ENCODE data around the gene POGZ. TPM values are rescaled to one million over a fixed set of nuclear protein-coding genes. Genes with fewer than 3 reads are reported as not detected.

POGZ gene
- polyA plus RNA-seq, 2 of the 4 experiments (the other 2 are of a cell fraction) = 20.8 to 44.1 TPM

- CTCF ChIA-PET = no interaction called here
- Histone ChIP-seq H3K9me3 (peaks cover 10% of the 10 kb centered on the region), H3K4me3 (no peak overlapping the region), H3K4me1 (no peaks in the 10 kb centered on the region), H3K27ac (no peak overlapping the region), H3K4me2 (no peak overlapping the region)
- WGBS (ENCODE audit: missing lambda C conversion rate) = 73% methylated on average over 1 of the region's 1 CpG
- POLR2A ChIA-PET = no interaction called here
- TF ChIP-seq, protein P1, sequence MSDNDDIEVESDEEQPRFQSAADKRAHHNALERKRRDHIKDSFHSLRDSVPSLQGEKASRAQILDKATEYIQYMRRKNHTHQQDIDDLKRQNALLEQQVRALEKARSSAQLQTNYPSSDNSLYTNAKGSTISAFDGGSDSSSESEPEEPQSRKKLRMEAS (IDR thresholded peaks at IDR 0.05) = no peak
- no peak for TF ChIP-seq TFCP2L1 (CRISPR knock-in tag; IDR thresholded peaks at IDR 0.05)
- no peak for TF ChIP-seq MAZ (IDR thresholded peaks at IDR 0.05; ENCODE audit: borderline replicate concordance, low read depth, low read length)
- TF ChIP-seq POLR2A (IDR thresholded peaks at IDR 0.05; ENCODE audit: low read length) = no peak
- no peak for TF ChIP-seq CHD4 (IDR thresholded peaks at IDR 0.05; ENCODE audit: borderline replicate concordance)
- no peak for DNase-seq (ENCODE audit: low read depth in 1 of 2, low spot score in 1 of 2)
- FAIRE-seq = no peak
- no peak for ATAC-seq
Measured at GRCh38 chr1:151486557-151486956, 27.3 kb upstream of the POGZ start.

GRCh38 chr1:151485685-151486255 lies 26.5 kb upstream of the POGZ start:
- no peak for TF ChIP-seq EHMT2 (IDR thresholded peaks at IDR 0.05; ENCODE audit: low read depth)
- TF ChIP-seq MAZ (IDR thresholded peaks at IDR 0.05; ENCODE audit: borderline replicate concordance, low read depth, low read length) = no peak
- TF ChIP-seq RFX5 (IDR thresholded peaks at IDR 0.05) = no peak
- TF ChIP-seq JUNB (IDR thresholded peaks at IDR 0.05) = no peak
- no peak for TF ChIP-seq CHD4 (IDR thresholded peaks at IDR 0.05; ENCODE audit: borderline replicate concordance)
- no peak for TF ChIP-seq HOXB13 (CRISPR knock-in tag; IDR thresholded peaks at IDR 0.05; ENCODE audit: low read depth)
- no peak for TF ChIP-seq PBX3 (IDR thresholded peaks at IDR 0.05)
- TF ChIP-seq BCL3 (IDR thresholded peaks at IDR 0.05) = no peak
- no peak for TF ChIP-seq FOXS1 (CRISPR knock-in tag; IDR thresholded peaks at IDR 0.05)
- TF ChIP-seq CHD2 (IDR thresholded peaks at IDR 0.05; ENCODE audit: low read length, partially characterized antibody) = no peak
- TF ChIP-seq ZNF302 (CRISPR knock-in tag; IDR thresholded peaks at IDR 0.05) = no peak
- no peak for TF ChIP-seq TFCP2L1 (CRISPR knock-in tag; IDR thresholded peaks at IDR 0.05)
- TF ChIP-seq, protein P2, sequence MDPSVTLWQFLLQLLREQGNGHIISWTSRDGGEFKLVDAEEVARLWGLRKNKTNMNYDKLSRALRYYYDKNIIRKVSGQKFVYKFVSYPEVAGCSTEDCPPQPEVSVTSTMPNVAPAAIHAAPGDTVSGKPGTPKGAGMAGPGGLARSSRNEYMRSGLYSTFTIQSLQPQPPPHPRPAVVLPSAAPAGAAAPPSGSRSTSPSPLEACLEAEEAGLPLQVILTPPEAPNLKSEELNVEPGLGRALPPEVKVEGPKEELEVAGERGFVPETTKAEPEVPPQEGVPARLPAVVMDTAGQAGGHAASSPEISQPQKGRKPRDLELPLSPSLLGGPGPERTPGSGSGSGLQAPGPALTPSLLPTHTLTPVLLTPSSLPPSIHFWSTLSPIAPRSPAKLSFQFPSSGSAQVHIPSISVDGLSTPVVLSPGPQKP (IDR thresholded peaks at IDR 0.05; ENCODE audit: low read depth, low read length) = no peak
- FAIRE-seq = no peak
- no peaks in the 10 kb centered on the region for H3K4me1 ChIP-seq
- no peak overlapping the region for H3K4me3 ChIP-seq
- ChIA-PET POLR2A (interaction anchor here (0.8 to 1.2 kb wide), 2 partner anchors 9 to 51 kb away, joined by 3 read pairs; no protein-coding TSS in a partner anchor), CTCF (interaction anchor here (1.2 to 1.3 kb wide), 2 partner anchors 11 to 20 kb away, joined by 3 read pairs; no protein-coding TSS in a partner anchor)
- WGBS (ENCODE audit: missing lambda C conversion rate) = 68% methylated on average over 5 of the region's 5 CpGs
- DNase-seq (ENCODE audit: low read depth in 1 of 2, low spot score in 1 of 2) = peak in 1 of 2 experiments; percentile 32
- ATAC-seq = peak; percentile 56 to 67; a peak in 4 of 6 replicates
- H3K9me3 ChIP-seq = peaks cover 11% of the 10 kb centered on the region
- H3K27ac ChIP-seq = no peak overlapping the region
- no peak overlapping the region for H3K4me2 ChIP-seq

DNA sequence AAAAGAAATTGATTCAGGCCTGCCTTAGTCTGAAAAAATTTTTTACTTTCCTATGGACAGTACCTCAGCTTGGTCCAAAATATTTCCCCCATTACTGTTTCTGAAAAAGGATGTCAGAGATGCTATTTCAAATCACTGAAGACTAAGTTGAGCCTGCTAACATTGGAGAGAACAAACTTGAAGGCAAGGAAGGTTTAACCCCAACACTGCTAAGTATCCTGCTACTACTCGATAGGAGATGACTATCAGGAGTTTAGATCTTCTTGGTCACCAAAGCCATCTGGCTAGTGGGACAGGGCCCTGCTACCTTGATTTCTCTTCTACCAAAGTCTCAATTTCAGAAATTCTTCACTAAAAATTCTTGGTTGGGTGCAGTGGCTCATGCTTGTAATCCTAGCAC lies 22.7 kb upstream of the POGZ start:
- WGBS (ENCODE audit: missing lambda C conversion rate) = 77% methylated on average over 1 of the region's 1 CpG
- TF ChIP-seq RNF2 (IDR thresholded peaks at IDR 0.05; ENCODE audit: borderline replicate concordance, low read depth) (no peak), ESRRA (IDR thresholded peaks at IDR 0.05; ENCODE audit: borderline replicate concordance, low read length) (no peak), PHF8 (IDR thresholded peaks at IDR 0.05; ENCODE audit: borderline replicate concordance, low read depth) (no peak)
- DNase-seq (ENCODE audit: low read depth in 1 of 2, low spot score in 1 of 2) = no peak
- no peak for ATAC-seq
- no peak overlapping the region for H3K4me2 ChIP-seq
- CTCF ChIA-PET = interaction anchor here (0.9 to 1.2 kb wide), 2 partner anchors 12 to 21 kb away, joined by 3 to 6 read pairs; no protein-coding TSS in a partner anchor
- no peak overlapping the region for H3K4me3 ChIP-seq
- POLR2A ChIA-PET = no interaction called here
- H3K27ac ChIP-seq = no peak overlapping the region
- H3K9me3 ChIP-seq = peaks cover 11% of the 10 kb centered on the region
- peaks cover 7% of the 10 kb centered on the region; the same call in 2 of the 3 replicates for H3K4me1 ChIP-seq
- FAIRE-seq = no peak
